ENCODE results near the gene IER3.
A peak's percentile ranks its signal among the peaks of the same experiment; 100 is the strongest.

The IER3 gene, protein sequence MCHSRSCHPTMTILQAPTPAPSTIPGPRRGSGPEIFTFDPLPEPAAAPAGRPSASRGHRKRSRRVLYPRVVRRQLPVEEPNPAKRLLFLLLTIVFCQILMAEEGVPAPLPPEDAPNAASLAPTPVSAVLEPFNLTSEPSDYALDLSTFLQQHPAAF

DNA sequence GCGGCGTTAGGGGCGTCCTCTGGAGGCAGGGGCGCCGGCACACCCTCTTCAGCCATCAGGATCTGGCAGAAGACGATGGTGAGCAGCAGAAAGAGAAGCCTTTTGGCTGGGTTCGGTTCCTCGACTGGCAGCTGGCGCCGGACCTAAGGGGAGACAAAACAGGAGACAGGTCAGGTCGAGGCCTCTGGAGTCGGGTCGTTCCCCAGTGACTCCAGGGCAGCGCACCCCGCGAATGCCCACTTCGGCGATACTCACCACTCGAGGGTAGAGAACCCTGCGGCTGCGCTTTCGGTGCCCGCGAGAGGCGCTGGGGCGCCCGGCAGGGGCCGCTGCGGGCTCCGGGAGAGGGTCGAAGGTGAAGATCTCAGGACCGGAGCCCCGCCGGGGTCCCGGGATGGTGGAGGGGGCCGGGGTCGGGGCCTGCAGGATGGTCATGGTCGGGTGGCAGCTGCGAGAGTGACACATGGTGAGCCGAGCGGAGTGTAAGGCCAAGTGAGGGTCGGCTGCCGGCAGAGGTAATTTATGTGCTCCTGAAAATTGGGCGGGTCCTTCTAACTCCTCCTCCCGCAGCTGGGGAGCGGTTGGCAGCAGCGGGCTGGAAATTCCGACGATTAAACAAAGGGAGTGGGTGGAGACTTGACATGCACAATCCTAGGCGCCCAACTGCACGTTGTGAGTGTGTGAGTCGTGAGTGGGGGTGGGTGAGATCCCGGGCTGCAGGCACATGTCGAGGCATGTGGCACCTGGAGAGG lies at the start of gene IER3:
Gene IER3, minus strand, starts transcription at position 494 of the 752 bp plus-strand sequence. Its CDS starts 29 bp downstream, at position 465.
- peak; percentile 82 for DNase-seq

DNA sequence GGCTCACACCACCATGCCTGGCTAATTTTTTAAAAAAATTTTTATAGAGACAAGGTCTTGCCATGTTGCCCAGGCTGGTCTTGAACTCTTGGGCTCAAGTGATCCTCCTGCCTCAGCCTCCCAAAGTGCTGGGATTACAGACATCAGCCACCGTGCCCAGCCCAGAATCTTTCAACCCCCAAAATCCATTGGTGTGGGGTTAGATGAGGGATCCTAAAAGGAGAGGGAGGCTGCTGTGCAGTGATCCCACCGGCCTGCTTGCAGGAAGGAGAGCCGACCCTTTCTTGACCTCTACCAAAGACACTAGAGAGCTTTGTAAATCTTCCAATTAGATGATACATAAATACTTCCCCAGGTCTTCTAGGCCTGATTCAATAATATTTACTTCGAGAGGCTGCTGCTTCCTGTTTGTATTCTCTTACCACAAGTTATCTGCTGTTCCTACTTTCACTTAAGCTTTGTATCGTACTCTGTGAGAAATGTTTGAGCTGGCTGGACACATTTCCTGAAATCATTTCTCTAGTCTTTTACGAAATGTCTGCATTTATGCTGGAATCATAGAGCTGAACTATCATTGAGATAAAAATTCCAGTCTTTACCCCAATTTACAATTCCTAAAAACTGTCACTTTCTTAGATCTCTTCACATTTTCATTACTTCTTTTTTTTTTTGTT lies 49.3 kb upstream of the IER3 start:
- DNase-seq = no peak

GRCh38 chr6:30792786-30793185 lies 48.4 kb upstream of the IER3 start:
- no peak for DNase-seq

GRCh38 chr6:30790724-30791383 lies 46.5 kb upstream of the IER3 start:
- DNase-seq = no peak

DNA sequence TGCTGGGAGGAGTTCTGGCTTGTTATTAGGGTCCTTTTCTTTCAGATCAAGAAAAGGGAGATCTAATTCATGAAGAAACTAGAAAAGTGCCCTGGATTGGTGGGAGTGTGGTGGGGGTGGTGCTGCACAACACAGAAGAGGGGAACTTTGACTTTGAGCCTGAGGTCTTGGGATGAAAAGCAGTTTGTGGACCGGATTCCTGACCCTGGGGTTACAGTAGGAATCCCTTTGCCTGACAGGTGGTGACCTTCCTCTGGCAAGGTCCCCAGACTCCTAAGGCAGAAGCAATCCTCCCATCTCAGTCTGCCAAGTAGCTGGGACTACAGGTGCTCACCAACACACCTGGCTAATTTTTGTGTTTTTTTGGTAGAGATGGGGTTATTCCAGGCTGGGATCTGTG lies 45.3 kb upstream of the IER3 start:
- no peak for DNase-seq

DNA sequence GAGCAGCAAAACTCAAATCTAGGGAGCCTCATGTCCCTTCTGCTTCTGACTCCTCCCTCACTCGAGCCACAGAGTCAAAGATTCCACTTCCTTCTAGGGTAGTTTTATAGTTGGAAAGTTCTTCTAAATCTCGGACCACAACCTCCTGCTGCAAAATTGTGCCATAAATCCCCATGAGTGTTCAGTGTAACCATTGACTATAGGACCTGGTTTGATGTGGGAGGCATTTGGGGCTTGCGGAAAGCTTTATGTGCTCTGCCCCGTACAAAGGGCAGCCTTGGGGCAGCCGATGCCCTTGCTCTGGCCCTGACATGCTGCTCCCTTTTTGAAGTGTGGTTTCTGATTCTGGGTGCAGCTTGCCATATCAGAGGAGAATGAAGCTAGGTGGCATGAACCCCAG lies 43.6 kb upstream of the IER3 start:
- no peak for DNase-seq

DNA sequence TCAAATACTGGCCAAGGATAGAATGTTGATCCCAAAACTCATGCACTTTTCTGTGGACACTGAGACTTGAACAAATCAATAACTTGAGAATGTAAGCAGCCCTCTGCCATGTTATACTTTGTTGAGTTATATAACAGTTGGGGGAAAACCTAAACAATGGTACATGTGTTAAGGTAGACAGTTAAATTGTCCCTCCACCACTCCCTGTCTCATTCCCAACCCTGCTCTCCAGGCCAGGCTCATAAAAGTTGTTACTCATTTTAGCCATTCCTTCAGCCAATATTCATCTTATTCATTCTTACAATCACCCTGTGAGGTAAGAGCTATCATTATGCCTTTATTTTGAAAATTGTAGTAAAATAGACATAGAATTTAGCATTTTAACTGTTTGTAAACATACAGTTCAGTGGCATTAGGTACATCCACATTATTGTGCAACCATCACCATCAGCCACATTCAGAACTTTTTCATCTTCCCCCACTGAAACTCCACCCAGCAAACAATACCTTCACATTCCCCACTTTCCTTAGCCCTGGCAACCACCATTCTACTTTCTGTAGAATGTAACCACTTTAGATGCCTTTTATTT lies 38.2 kb upstream of the IER3 start:
- DNase-seq = no peak

GRCh38 chr6:30781743-30782424 lies 37.5 kb upstream of the IER3 start:
- DNase-seq = peak; percentile 90

DNA sequence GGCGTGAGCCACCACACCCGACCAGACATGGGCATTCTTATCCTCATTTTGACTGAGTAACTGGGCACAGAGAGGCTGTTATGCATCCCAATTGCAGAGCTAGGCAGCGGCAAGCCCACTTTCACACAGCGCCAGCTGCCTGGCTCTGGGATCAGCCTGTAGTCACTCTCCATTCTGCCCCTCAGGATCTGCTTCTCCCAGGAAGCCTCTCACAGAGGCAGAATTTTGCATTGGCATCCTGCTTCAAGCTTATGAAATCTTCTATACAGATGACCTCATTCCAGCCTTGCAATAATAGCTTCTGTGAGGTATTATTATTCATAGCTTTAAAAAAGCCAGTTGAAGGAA lies 37.0 kb upstream of the IER3 start:
- DNase-seq = no peak

DNA sequence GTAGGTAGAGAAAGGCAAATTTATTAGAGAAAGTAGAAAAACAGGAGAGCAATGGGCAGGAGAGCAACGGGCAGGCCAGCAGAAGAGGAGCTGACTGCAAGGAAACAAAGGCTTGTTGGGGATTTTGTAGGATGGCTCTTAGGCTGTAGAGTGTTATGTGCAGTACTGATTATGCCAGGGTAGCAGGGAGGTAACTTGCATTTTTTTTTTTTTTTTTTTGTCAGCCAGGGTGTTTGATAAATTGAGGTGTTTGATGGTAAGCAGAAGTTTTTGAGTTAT lies 36.2 kb upstream of the IER3 start:
- DNase-seq = no peak

GRCh38 chr6:30779850-30780641 lies 35.7 kb upstream of the IER3 start:
- no peak for DNase-seq

DNA sequence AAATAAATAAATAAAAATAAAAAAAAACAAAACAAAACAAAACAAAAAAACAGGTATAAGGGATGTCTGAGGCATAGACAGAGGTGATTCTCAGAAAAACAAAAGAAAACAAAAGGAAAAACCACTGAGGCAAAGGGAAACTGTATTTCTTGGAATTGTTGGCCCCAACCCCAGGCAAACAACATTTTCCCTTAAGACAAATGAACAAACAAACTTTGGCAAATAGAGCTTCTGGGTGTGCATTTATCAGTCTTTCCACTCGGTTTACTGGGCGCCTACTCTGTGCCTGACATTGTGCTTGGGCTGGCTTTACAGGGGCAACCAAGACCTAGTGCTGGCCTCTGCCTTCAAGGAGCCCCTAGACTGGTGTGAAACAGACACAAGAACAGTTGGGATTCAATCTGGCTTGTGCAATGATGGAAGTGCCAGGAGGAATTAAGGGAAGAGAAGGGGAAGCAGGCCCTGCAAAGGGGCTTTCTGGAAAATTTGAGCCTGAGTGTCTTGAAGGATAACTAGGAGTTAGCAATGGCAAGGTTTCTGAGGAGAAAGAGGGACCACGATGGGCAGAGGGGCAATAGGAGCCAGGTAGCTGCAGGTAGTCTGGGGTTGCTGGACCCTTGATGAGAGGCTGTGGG lies 33.8 kb upstream of the IER3 start:
- no peak for DNase-seq

DNA sequence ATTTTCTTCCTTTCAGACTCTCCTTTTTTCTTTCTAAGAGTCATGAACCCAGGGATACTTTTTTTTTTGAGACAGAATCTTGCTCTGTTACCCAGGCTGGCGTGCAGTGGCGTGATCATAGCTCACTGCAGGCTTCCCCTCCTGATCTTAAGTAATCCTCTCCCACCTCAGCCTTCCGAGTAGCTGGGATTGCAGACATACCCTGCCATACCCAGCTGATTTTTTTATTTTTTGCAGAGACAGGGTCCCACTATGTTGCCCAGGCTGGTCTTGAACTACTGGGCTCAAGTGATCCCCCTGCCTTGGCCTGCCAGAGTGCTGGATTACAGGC lies 32.8 kb upstream of the IER3 start:
- DNase-seq = no peak

DNA sequence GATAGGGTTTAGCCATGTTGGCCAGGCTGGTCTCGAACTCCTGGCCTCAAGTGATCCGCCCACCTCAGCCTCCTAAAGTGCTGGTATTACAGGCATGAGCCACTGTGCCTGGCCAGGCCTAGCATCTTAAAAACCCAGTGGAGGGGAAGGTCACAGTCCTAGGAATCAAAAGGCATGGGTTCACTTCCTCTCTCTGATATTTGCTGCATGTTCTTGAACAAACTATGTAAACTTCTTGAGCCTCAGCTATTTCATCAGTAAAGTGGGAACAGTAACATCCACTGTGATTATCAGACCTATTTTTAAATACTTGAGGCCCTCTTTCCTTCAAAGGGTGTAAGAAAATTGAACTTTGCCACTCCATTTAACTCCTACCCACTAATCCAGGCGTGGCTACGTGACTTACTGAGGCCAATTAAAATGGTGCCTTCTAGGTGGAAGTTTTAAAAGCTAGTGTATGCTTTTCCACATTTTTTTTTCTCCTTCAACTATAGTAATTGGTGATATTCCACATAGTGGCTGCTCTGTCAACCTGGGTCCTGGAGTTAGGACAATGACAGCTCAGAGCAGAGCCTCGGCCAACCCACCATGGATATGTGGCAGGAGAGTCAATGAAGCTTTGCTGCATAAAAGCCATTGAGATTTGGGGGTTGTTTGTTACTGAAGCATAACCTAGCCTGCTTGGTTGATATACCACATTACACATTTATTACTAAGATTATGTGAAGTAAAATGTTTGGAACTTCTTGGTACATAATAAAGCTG lies 32.2 kb upstream of the IER3 start:
- no peak for DNase-seq

- no peak for DNase-seq
Measured at GRCh38 chr6:30775104-30775503, 30.8 kb upstream of the IER3 start.

GRCh38 chr6:30774701-30775100 lies 30.4 kb upstream of the IER3 start:
- DNase-seq = no peak

DNA sequence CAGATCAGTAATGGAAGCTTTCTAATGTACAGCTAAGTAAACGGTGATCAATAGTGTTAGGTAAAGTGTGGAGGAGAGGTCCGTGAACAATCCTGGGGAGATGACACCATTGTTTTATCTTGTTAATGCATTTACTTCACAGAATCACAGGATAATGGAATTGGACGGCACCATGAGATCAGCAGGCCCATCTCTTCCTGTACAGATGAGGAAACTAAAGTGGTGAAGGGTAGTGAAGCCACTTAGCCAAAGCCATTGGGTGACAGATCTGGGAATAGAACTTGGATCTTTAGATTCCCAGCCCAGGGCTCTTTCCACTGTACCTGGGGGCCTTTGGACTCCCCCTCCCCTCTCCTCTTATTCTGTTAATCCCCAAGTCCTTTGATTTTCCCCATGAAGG lies 26.2 kb upstream of the IER3 start:
- no peak for DNase-seq

GRCh38 chr6:30769853-30770524 lies 25.6 kb upstream of the IER3 start:
- DNase-seq = peak; percentile 52

GRCh38 chr6:30769088-30769852 lies 24.9 kb upstream of the IER3 start:
- DNase-seq = peak; percentile 11

GRCh38 chr6:30768634-30769087 lies 24.3 kb upstream of the IER3 start:
- no peak for DNase-seq
